ENCODE measurements around the gene CALU. TPM values are rescaled to one million over a fixed set of nuclear protein-coding genes. Genes with fewer than 3 reads are reported as not detected.

CALU gene
- total RNA-seq, 4 donors from 2014 or later: 188 to 269 (median 199) TPM

GRCh38 chr7:128804484-128804883 lies 65.3 kb downstream of the CALU start:
- DNase-seq (ENCODE audit: extremely low spot score): no peak
- Histone ChIP-seq H3K9me3 (no peaks in the 10 kb centered on the region), H3K36me3 (peaks cover 12 to 65% (median 33%) of the 10 kb centered on the region in 4 donors), H3K27ac (replicated peaks in 1 of 4) (no peak overlapping the region), H3K4me3 (no peak overlapping the region), H3K27me3 (no peaks in the 10 kb centered on the region), H3K4me1 (no peaks in the 10 kb centered on the region)
- intact Hi-C loops (cut with DNase I): no loop called here
- no peak for TF ChIP-seq EP300 (IDR thresholded peaks at IDR 0.05)
- no peak for TF ChIP-seq CTCF (IDR thresholded peaks at IDR 0.05)
- no peak for TF ChIP-seq POLR2AphosphoS5 (IDR thresholded peaks at IDR 0.05)
- TF ChIP-seq POLR2A (IDR thresholded peaks at IDR 0.05; ENCODE audit: low read depth): no peak
- 84% methylated on average over 6 of the region's 6 CpGs for WGBS

GRCh38 chr7:128805225-128805624 lies 66.1 kb downstream of the CALU start:
- WGBS: 97% methylated on average over 5 of the region's 5 CpGs
- H3K27me3 ChIP-seq: no peaks in the 10 kb centered on the region
- no peak overlapping the region for H3K27ac ChIP-seq (replicated peaks in 1 of 4)
- no peaks in the 10 kb centered on the region for H3K9me3 ChIP-seq
- TF ChIP-seq POLR2A (IDR thresholded peaks at IDR 0.05; ENCODE audit: low read depth): no peak
- no peak for TF ChIP-seq EP300 (IDR thresholded peaks at IDR 0.05)
- TF ChIP-seq POLR2AphosphoS5 (IDR thresholded peaks at IDR 0.05): no peak
- no peak for TF ChIP-seq CTCF (IDR thresholded peaks at IDR 0.05)
- H3K4me3 ChIP-seq: no peak overlapping the region
- no peaks in the 10 kb centered on the region for H3K4me1 ChIP-seq
- DNase-seq (ENCODE audit: extremely low spot score): no peak
- H3K36me3 ChIP-seq: peaks cover 12 to 65% (median 36%) of the 10 kb centered on the region in 4 donors
- intact Hi-C loops (cut with DNase I): no loop called here

GRCh38 chr7:128807191-128807590 lies 68.0 kb downstream of the CALU start:
- Histone ChIP-seq H3K36me3 (peaks cover 12 to 54% (median 33%) of the 10 kb centered on the region in 4 donors), H3K4me1 (no peaks in the 10 kb centered on the region), H3K27ac (replicated peaks in 1 of 4) (no peak overlapping the region), H3K4me3 (no peak overlapping the region), H3K27me3 (no peaks in the 10 kb centered on the region), H3K9me3 (no peaks in the 10 kb centered on the region)
- intact Hi-C loops (cut with DNase I): no loop called here
- DNase-seq (ENCODE audit: extremely low spot score): no peak
- WGBS: 78% methylated on average over 8 of the region's 8 CpGs
- no peak for TF ChIP-seq POLR2AphosphoS5 (IDR thresholded peaks at IDR 0.05)
- TF ChIP-seq POLR2A (IDR thresholded peaks at IDR 0.05; ENCODE audit: low read depth): no peak
- no peak for TF ChIP-seq CTCF (IDR thresholded peaks at IDR 0.05)
- TF ChIP-seq EP300 (IDR thresholded peaks at IDR 0.05): no peak

- 100% methylated on average over 2 of the region's 3 CpGs for WGBS
- Histone ChIP-seq H3K9me3 (no peaks in the 10 kb centered on the region), H3K27ac (replicated peaks in 1 of 4) (no peak overlapping the region), H3K4me3 (no peak overlapping the region), H3K4me1 (peaks cover 0 to 5% (median 0%) of the 10 kb centered on the region in 4 donors), H3K27me3 (no peaks in the 10 kb centered on the region), H3K36me3 (peaks cover 12 to 51% (median 28%) of the 10 kb centered on the region in 4 donors)
- intact Hi-C loops (cut with DNase I): no loop called here
- TF ChIP-seq CTCF (IDR thresholded peaks at IDR 0.05) (no peak), POLR2AphosphoS5 (IDR thresholded peaks at IDR 0.05) (no peak), EP300 (IDR thresholded peaks at IDR 0.05) (no peak), POLR2A (IDR thresholded peaks at IDR 0.05; ENCODE audit: low read depth) (no peak)
- no peak for DNase-seq (ENCODE audit: extremely low spot score)
These were observed 70.2 kb downstream of the CALU start for GRCh38 chr7:128809363-128809762.

GRCh38 chr7:128810473-128810872 lies 71.3 kb downstream of the CALU start:
- intact Hi-C loops (cut with DNase I): no loop called here
- peaks cover 0 to 5% (median 0%) of the 10 kb centered on the region in 4 donors for H3K4me1 ChIP-seq
- H3K4me3 ChIP-seq: no peak overlapping the region
- no peaks in the 10 kb centered on the region for H3K27me3 ChIP-seq
- DNase-seq (ENCODE audit: extremely low spot score): no peak
- no peaks in the 10 kb centered on the region for H3K9me3 ChIP-seq
- no peak overlapping the region for H3K27ac ChIP-seq (replicated peaks in 1 of 4)
- H3K36me3 ChIP-seq: peaks cover 2 to 39% (median 22%) of the 10 kb centered on the region in 4 donors
- 86% methylated on average over 2 of the region's 2 CpGs for WGBS
- no peak for TF ChIP-seq CTCF (IDR thresholded peaks at IDR 0.05)
- no peak for TF ChIP-seq EP300 (IDR thresholded peaks at IDR 0.05)
- TF ChIP-seq POLR2A (IDR thresholded peaks at IDR 0.05; ENCODE audit: low read depth): no peak
- no peak for TF ChIP-seq POLR2AphosphoS5 (IDR thresholded peaks at IDR 0.05)
